ENCODE data around the gene RARS1.

GRCh38 chr5:168531191-168531590 lies 44.9 kb downstream of the RARS1 start:
- TF ChIP-seq CTCF (IDR thresholded peaks at IDR 0.05) (no peak), POLR2A (IDR thresholded peaks at IDR 0.05) (no peak)

All from thyroid gland (tissue), 4 donors.